Vagina (tissue), 2 donors: ENCODE data around the gene ECI2.

ENCODE experiments used
- CTCF ChIP-seq, 3 experiments: fragments of 450-650 bp in 2 of 3; fragments of 200-600 bp in 1 of 3; sonication (generic) in 1 of 3; IDR thresholded peaks; one replicate each; pipeline ENCODE4 v1.5.1; 2017 to 2019; ENCODE audit warnings: antibody characterized with exemption in 3 of 3, mild to moderate bottlenecking in 2 of 3, moderate library complexity in 2 of 3
- POLR2AphosphoS5 ChIP-seq, 2 donors: sonication (generic); formaldehyde crosslinking; IDR thresholded peaks; one replicate each; pipeline ENCODE4 v1.9.0; 2017; ENCODE audit warnings: antibody characterized with exemption in 2 of 2, mild to moderate bottlenecking in 2 of 2, low read depth in 1 of 2; ENCODE audit not compliant: insufficient read depth in 1 of 2

DNA sequence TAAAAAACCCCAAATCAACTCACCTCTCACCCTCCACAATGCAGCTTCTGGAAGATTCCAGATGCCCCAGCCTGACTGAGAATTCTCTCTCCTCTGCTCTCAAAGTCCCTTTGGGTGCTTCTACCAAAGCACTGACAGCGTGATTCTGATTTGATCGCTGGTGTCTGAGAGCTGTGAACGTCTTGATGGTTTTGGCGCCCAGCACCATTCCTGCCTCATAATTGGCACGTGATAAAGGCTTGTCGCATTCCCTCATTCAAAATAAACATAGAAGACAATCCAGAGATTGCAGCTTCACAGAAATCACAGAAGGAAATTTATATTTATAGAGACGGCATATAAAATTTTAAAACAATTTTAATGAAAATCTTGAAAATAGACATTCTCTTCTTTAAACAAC, 24.1 kb upstream of the ECI2 start:
- no peak for TF ChIP-seq POLR2AphosphoS5 (IDR thresholded peaks at IDR 0.05; ENCODE audit: insufficient read depth in 1 of 2, low read depth in 1 of 2)
- TF ChIP-seq CTCF (IDR thresholded peaks at IDR 0.05): no peak
